GM18907 (cell line): ENCODE data around the gene VPS37D.

Source experiments
- ATAC-seq: cut with Tn5 transposase; IDR thresholded peaks from one replicate; pipeline ENCODE4 v1.9.1; 2021; ENCODE audit warnings: mild to moderate bottlenecking, moderate library complexity; ENCODE audit not compliant: unreplicated experiment

VPS37D gene

GRCh38 chr7:73679709-73680108 is 12.1 kb downstream of the VPS37D start:
- no peak for ATAC-seq

DNA sequence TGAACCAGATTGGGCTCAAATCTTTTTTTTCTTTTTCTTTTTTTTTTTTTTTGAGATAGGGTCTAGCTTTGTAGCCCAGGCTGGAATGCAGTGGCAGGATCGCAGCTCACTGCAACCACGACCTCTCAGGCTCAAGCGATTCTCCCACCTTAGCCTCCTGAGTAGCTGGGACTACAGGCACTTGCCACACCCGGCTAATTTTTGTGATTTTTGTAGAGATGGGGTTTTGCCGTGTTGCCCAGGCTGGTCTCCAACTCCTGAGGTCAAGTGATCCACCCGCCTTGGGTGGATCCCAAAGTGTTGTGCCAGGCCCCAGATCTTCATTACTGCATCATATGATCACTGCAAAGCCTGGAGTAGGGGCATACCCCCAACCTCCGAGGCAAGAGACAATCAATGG is 12.9 kb downstream of the VPS37D start:
- no peak for ATAC-seq

- no peak for ATAC-seq
Measured at GRCh38 chr7:73681031-73681430, 13.4 kb downstream of the VPS37D start.

- no peak for ATAC-seq
Measured at GRCh38 chr7:73682745-73683055, 15.1 kb downstream of the VPS37D start.

GRCh38 chr7:73683056-73683787 is 15.6 kb downstream of the VPS37D start, which contains the start of the genes BUD23 and DNAJC30:
BUD23 (plus strand) TSS chr7:73683597; CDS start chr7:73683626, 29 bp downstream.
DNAJC30 (minus strand) TSS chr7:73683453; CDS start chr7:73683423, 30 bp downstream.
- ATAC-seq, result peak; percentile 91

DNA sequence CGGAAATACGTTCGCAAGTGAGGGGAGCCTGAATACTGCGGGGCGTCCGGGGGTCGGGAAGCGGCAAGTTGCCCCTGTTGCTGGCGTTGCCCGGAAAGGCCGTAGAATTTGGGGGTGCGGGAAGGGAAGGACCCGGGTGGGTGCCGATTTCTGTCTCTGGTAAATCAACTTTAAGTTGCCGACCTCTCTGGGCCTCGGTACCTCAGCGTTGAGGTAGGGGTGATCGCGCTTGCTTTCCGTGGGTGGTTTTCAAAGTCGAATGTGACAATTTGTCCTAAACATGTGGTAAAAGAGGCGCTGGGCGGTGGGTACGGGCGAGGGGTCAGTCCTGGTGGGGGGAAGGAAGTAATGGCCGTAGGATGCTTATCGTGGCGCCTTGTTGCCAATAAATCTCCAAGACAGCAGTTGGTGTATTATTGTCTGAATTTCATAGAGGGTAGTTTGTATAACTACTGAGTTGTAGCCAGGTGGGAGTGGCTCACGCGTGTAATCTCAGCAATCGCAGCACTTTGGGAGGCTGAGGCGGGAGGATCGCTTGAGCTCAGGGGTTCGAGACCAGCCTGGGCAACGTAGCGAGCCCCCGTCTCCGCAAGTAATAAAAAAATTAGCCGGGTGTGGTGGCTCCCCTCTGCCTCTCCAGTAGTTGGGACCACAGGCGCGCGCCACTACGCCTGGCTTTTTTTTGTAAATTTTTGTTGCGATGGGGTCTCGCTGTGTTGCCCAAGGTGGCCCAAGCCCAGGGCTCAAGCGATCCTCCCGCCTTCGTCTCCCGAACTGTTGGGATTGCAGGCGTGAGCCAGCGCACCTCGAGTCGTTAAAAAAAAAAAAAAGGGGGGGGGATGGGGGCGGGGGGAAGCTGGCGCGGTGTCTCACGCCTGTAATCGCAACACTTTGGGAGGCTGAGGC is 16.4 kb downstream of the VPS37D start:
- ATAC-seq, result peak; percentile 10

DNA sequence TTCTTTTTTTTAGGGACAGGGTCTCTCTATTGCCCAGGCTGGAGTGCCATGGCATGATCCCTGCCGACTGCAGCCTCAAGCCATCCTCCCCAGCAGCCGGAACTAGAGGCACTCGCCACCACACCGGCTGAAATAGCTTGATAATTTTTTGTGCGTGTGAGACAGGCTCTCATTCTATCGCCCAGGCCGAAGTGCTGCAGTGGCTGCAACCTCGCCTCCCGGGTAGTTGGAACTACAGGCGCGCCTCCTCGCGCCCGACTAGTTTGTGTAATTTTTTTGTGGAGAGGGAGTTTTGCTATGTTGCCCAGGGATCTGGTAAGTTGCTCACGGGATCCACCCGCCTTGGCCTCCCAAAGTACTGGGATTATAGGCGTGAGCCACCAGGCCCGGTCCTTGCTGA is 17.7 kb downstream of the VPS37D start:
- ATAC-seq, result no peak

DNA sequence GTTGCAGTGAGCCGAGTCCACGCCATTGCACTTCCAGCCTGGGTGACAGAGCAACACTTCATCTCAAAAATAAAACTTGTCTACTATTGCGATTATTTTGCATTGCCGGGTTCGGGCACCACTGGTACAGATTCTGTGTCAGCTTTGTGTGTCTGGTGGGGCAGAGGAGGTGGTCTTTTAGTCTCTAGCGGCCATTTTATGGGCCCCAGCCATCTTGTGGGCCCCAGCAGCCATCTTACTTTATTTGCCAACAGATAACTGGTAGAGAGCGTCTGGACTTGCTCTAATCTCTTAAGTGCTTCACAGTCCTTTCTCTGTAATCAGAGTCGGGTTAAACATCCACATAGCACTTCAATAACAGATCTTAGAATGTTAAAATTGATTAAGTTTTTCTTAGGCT is 20.7 kb downstream of the VPS37D start:
- no peak for ATAC-seq

DNA sequence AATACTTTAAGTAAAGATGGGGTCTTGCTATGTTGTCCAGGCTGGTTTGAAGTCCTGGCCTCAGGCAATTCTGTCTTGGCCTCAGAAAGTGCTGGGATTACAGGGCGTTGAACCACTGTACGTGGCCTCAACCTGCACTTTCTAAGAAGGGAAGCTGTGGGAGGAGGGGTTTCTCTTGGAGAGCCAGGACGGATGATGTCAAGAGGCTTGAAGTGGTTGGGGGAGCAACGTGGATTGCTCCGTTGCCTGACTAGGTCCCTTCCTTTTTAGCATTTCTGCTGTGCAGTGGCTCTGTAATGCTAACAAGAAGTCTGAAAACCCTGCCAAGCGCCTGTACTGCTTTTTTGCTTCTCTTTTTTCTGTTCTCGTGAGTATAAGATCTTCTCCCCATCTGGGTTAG is 23.0 kb downstream of the VPS37D start:
- ATAC-seq, result no peak

GRCh38 chr7:73696372-73696771 is 28.7 kb downstream of the VPS37D start:
- ATAC-seq, result no peak

DNA sequence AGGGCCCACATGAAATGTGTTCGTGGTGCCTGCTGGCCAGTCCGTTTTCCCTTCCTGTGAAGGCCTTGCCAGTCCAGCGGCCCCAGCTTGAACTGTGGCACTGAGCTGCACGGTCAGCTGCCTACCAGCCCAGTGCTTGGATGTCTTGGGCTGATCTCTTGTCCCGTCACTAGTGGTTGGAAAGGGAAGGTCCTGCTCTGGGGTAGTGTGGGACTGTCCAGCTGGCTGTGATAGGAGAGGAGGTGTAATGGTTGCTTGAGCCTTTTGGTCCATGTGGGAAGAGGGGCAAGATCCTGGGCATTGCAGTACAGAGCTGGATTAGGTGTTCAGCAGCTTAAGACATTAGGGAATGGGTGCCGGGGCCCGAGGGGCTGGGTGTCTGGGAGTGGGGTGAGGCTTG is 30.8 kb downstream of the VPS37D start:
- no peak for ATAC-seq

GRCh38 chr7:73699370-73700068 is 31.9 kb downstream of the VPS37D start:
- no peak for ATAC-seq

DNA sequence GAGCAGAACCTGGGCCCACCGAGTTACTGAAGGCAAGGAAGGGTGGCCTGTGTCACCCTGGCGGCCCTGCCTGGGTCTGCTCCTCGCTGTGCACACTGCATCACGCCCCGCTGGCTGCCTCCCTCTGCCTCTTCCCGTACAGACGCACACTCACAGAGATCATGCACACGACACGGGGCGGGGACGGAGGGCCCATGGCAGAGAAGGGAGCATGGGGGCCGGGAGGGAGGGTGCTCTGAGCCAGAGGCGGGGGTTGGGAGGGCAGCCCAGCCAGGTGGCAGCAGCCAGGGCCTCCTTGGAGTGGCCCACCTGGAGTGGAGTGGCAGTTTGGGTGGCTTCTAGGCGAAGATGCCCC is 32.4 kb downstream of the VPS37D start:
- ATAC-seq, result no peak

GRCh38 chr7:73700581-73701134 is 33.0 kb downstream of the VPS37D start:
- ATAC-seq, result no peak

DNA sequence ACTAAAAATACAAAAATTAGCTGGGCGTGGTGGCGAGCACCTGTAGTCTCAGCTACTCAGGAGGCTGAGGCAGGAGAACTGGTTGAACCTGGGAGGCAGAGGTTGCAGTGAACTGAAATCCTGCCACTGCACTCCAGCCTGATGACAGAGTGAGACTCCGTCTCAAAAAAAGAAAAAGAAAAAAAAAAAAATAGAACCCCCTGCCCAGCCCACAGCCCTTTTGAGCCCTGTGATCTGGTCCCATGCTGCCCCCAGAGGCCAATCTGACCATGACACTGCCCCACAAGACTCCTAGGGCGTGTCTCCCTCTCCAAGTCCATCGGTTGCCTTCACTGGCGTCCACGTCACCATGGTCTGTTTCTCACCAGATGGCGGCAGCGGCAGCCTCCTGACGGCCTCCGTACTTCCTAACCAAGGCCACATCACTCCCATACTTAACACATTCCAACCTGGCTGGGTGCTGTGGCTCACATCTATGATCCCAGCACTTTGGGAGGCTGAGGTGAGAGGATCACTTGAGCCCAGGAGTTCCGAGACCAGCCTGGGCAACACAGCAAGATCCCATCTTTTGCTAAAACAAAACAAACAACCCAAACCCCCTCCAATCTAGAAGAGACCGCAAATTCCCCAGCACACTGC is 33.8 kb downstream of the VPS37D start:
- no peak for ATAC-seq

GRCh38 chr7:73702226-73702625 is 34.6 kb downstream of the VPS37D start:
- ATAC-seq, result no peak

GRCh38 chr7:73702665-73703064 is 35.0 kb downstream of the VPS37D start:
- no peak for ATAC-seq

DNA sequence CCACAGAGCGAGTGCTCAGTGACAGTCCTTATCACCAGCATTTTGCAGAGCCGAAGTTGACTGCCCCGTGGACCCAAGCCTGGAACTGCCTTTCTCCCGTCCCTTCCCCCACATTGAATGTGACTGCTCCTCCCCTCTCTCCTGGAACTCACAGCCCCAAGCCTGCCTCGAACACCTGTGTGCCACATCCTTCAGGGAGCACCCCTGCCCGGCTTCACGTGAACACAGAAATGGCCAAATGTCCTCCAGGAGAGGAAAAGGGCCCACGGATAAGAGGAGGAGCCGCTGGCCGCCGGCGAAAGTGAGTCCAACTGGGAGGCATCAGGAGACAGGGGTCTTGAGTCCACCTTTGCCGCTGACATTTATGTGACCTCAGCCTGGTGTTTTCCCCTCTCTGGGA is 35.6 kb downstream of the VPS37D start:
- no peak for ATAC-seq

DNA sequence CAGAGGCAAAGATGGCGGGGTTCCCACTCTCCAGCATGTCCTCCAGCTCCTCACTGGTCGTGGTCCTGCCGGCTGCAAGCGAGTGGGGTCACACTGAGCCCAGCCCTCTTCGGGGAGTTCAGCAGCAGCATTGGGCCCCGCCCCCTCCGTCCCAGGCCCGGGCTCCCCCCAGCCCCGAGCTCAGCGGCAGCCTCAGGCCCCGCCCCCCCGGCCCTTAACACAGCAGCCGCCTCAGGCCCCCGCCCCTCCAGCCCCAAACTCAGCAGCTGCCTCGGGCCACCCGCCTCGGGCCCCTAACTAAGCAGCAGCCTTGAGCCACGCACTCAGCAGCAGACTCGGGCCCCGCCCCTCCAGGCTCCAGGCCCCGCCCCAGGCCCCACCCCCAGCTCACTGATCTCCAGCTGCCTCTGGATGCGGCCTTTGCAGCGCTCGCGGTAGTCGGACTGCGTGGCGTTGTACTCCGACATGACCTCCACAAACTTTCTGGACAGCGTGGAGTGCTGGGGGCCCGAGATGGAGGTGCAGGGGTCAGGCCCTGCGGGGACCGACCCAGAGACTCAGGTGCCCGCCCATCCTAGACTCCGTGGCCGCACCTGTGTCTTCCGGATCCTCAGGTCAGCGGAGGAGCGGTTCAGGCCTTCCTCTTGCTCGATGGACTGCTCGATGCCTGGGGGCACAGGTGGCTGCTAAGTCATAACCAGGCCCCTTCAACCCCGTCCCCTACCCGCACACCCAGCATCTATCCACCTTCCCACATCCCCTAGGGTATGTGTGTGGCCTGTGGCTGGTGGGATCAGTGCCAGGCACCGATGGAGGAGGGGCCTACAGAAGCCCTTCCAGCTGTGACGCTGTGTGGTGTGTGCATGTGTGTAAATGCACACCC is 36.4 kb downstream of the VPS37D start:
- no peak for ATAC-seq
